Epithelial cell of esophagus (primary cell): ENCODE measurements around the gene ROCK1.

ENCODE experiments used
- DNase-seq: peaks from one replicate; pipeline ENCODE4 v3.0.0; 2010; ENCODE audit warnings: low read depth
- H3K4me3 ChIP-seq: 2 replicates; pipeline ENCODE4 v1.5.1; 2011; ENCODE audit warnings: mild to moderate bottlenecking, low read length, control low read depth
- TF ChIP-seq, protein P1 (sequence below): IDR thresholded peaks from 2 replicates; pipeline ENCODE4 v1.5.1; 2011; ENCODE audit warnings: low read depth, mild to moderate bottlenecking, low read length, control low read depth, inconsistent platforms; ENCODE audit not compliant: insufficient read depth; ENCODE audit errors: missing control alignments

ROCK1 gene

DNA sequence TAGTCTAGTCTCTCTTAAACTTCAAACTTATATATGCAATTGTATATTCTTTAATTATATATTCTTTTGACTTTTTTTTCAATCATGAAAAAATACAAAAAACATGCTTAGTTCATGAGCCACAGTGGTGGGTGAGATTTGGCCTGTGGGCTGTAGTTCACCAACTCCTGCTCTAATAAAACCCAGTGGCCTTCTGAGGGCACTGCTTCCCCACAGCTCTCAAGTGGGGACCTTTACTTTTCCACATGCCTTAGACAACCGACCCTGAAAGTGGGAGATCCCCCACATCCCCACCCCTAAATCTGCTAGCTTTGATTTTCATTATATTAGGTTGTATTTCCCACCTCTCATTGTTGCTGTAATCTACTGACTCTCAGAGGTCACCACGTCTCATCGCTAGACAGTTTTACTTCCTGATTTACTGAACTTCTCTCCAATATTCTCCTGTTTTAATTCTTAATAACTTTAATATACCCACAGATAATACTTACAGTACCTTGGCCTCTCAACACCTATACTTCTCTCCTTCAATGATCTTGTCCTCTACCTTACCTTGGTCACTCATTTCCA is 57.3 kb downstream of the ROCK1 start:
- TF ChIP-seq, protein P1, sequence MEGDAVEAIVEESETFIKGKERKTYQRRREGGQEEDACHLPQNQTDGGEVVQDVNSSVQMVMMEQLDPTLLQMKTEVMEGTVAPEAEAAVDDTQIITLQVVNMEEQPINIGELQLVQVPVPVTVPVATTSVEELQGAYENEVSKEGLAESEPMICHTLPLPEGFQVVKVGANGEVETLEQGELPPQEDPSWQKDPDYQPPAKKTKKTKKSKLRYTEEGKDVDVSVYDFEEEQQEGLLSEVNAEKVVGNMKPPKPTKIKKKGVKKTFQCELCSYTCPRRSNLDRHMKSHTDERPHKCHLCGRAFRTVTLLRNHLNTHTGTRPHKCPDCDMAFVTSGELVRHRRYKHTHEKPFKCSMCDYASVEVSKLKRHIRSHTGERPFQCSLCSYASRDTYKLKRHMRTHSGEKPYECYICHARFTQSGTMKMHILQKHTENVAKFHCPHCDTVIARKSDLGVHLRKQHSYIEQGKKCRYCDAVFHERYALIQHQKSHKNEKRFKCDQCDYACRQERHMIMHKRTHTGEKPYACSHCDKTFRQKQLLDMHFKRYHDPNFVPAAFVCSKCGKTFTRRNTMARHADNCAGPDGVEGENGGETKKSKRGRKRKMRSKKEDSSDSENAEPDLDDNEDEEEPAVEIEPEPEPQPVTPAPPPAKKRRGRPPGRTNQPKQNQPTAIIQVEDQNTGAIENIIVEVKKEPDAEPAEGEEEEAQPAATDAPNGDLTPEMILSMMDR, result no peak
- H3K4me3 ChIP-seq, result no peak overlapping the region
- no peak for DNase-seq

DNA sequence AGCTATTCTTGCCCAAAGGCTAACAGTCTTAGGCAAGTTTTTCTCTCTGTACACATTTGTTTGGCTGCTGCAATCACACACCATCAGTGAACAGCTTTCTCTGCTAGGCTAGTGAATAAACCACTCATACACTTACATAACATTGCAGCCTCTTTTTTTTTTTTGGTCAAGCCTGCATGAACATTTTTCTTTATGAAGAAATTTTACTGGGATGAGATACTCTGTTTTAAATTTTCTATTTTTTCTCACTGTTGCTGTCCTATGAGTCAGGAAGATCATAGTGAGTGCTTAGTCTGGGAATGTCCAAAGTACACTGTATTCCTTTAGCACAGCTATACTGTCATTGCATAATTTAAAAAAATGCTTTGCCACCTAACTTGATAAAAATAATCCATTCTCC is 58.5 kb downstream of the ROCK1 start:
- peak; percentile 89 for DNase-seq
- TF ChIP-seq, protein P1, result no peak
- H3K4me3 ChIP-seq, result no peak overlapping the region

DNA sequence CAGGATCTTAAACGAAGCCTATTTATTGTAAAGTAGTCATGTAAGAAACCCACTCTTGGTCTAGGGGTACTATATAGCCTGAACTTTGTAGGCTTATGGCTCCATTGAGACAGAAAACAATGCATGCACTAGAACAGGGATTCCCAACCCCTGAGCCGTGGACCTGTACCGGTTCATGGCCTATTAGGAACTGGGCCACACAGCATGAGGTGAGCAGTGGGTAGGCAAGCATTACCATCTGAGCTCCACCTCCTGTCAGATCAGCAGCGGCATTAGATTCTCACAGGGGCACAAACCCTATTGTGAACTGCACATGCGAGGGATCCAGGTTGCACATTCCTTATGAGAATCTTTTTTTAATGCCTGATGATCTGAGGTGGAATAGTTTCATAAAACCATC is 59.2 kb downstream of the ROCK1 start:
- H3K4me3 ChIP-seq, result no peak overlapping the region
- no peak for DNase-seq
- TF ChIP-seq, protein P1, result no peak

DNA sequence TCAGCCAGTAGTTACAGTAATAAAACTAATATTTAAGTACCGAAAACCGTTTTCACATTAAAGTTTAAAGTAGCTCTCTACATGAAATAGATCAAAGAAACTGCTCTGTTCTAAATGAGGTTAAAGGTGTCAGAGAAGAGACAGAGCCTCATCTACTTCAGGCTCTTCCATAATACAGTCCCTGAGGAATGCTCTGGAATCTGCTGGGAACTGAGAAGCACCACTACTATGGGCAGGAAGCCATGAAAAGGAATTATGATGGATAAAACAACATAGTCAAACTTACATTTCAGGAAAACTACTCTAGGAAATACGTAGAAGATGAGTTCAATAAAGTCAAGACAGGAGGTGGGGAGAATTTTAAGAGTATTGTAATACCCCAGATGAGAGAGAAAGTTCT is 60.0 kb downstream of the ROCK1 start:
- TF ChIP-seq, protein P1, result no peak
- H3K4me3 ChIP-seq, result no peak overlapping the region
- DNase-seq, result no peak

DNA sequence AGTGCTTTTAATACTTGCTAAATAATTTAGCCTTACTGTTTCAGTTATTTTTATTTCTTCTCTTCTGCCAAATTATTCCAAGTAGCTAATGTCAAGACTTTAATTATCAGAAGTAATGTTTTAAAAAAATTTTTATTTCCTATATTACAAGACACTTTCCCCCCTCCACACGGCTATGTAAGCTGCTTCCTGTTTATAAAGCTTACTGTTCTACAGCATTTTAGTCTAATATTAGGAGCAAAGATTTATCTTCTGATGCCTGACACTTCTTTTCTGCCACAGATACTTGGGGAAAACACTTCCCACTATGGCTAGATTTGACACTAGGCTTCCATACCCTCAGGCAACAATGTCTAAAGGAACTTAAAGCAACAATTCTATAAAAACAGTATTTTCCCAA is 62.3 kb downstream of the ROCK1 start:
- no peak overlapping the region for H3K4me3 ChIP-seq
- TF ChIP-seq, protein P1, result no peak
- no peak for DNase-seq

DNA sequence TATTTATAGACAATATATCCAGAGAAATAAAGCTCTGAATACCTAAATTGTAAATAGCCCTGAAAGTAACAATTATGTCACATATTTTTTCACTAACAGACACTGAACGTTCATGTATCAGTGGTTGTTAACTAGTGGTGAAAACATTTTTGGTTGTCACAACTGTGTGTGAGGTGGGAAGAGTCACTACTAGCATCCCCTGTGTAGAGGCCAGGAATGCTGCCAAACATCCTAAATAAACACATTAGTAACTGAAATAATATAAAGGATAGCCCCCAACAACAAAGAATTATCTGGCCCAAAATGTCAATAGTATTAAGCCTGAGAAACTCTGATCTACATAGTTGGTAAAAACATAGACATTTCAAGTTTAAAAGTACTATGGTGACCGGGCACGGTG is 64.5 kb downstream of the ROCK1 start:
- H3K4me3 ChIP-seq, result no peak overlapping the region
- TF ChIP-seq, protein P1, result no peak
- no peak for DNase-seq

DNA sequence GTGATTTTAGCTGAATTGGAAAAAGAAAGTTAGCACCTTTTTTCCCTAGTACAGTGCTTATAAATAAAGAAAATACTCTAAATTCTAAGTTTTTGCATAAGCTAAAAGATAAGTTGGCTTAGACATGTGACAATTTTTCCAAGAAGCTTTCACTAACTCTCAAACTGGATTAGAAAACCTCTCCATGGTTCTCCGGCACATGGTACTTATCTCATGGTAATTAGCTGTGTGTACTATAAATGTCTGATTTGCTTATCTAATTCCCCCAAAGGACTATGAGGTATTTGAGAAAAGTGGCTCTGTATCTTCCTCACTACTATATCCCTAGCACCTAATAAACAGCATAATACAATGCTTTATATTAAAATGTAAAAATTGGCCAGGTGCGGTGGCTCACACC is 71.1 kb downstream of the ROCK1 start:
- no peak for DNase-seq
- TF ChIP-seq, protein P1, result no peak
- no peak overlapping the region for H3K4me3 ChIP-seq
